Measurements from ENCODE around the gene PEX14.

PEX14 gene

GRCh38 chr1:10657088-10657847 is 182.5 kb downstream of the PEX14 start:
- no peaks in the 10 kb centered on the region for H3K9me3 ChIP-seq (ENCODE audit: severe bottlenecking)
- no peak overlapping the region for H3K27ac ChIP-seq
- H3K27me3 ChIP-seq (ENCODE audit: insufficient read depth, low read depth, severe bottlenecking), result no peaks in the 10 kb centered on the region
- H3K36me3 ChIP-seq, result peaks cover 73% of the 10 kb centered on the region
- TF ChIP-seq CTCF (IDR thresholded peaks at IDR 0.05; ENCODE audit: low read depth, low read length), result no peak
- H3K4me3 ChIP-seq (ENCODE audit: low read depth, low read length), result no peak overlapping the region
- DNase-seq, result no peak

GRCh38 chr1:10658396-10659066 is 183.8 kb downstream of the PEX14 start:
- TF ChIP-seq CTCF (IDR thresholded peaks at IDR 0.05; ENCODE audit: low read depth, low read length), result no peak
- DNase-seq, result no peak
- H3K27me3 ChIP-seq (ENCODE audit: insufficient read depth, low read depth, severe bottlenecking), result no peaks in the 10 kb centered on the region
- no peak overlapping the region for H3K27ac ChIP-seq
- no peaks in the 10 kb centered on the region for H3K9me3 ChIP-seq (ENCODE audit: severe bottlenecking)
- H3K4me3 ChIP-seq (ENCODE audit: low read depth, low read length), result no peak overlapping the region
- peaks cover 67% of the 10 kb centered on the region for H3K36me3 ChIP-seq

GRCh38 chr1:10659218-10659617 is 184.5 kb downstream of the PEX14 start:
- Histone ChIP-seq H3K9me3 (ENCODE audit: severe bottlenecking) (no peaks in the 10 kb centered on the region), H3K36me3 (peaks cover 66% of the 10 kb centered on the region), H3K4me3 (ENCODE audit: low read depth, low read length) (no peak overlapping the region), H3K27ac (no peak overlapping the region), H3K27me3 (ENCODE audit: insufficient read depth, low read depth, severe bottlenecking) (no peaks in the 10 kb centered on the region)
- no peak for TF ChIP-seq CTCF (IDR thresholded peaks at IDR 0.05; ENCODE audit: low read depth, low read length)
- DNase-seq, result no peak

- no peaks in the 10 kb centered on the region for H3K9me3 ChIP-seq (ENCODE audit: severe bottlenecking)
- no peak for TF ChIP-seq CTCF (IDR thresholded peaks at IDR 0.05; ENCODE audit: low read depth, low read length)
- H3K27ac ChIP-seq, result no peak overlapping the region
- H3K4me3 ChIP-seq (ENCODE audit: low read depth, low read length), result no peak overlapping the region
- peaks cover 66% of the 10 kb centered on the region for H3K36me3 ChIP-seq
- no peaks in the 10 kb centered on the region for H3K27me3 ChIP-seq (ENCODE audit: insufficient read depth, low read depth, severe bottlenecking)
- no peak for DNase-seq
Observed at GRCh38 chr1:10659646-10660540, 185.1 kb downstream of the PEX14 start.

GRCh38 chr1:10661453-10661852 is 186.7 kb downstream of the PEX14 start:
- no peaks in the 10 kb centered on the region for H3K9me3 ChIP-seq (ENCODE audit: severe bottlenecking)
- no peak overlapping the region for H3K27ac ChIP-seq
- H3K27me3 ChIP-seq (ENCODE audit: insufficient read depth, low read depth, severe bottlenecking), result no peaks in the 10 kb centered on the region

More at GRCh38 chr1:10661453-10661852, 186.7 kb downstream of the PEX14 start:
- Histone ChIP-seq H3K36me3 (peaks cover 55% of the 10 kb centered on the region), H3K4me3 (ENCODE audit: low read depth, low read length) (no peak overlapping the region)
- no peak for TF ChIP-seq CTCF (IDR thresholded peaks at IDR 0.05; ENCODE audit: low read depth, low read length)
- no peak for DNase-seq
